ENCODE results near the gene MAP3K7CL.

MAP3K7CL gene

GRCh38 chr21:29205988-29206387 is 75.5 kb downstream of the MAP3K7CL start:
- TF ChIP-seq CTCF (IDR thresholded peaks at IDR 0.05; ENCODE audit: insufficient read depth, missing control alignments): no peak
- FAIRE-seq (no peak), DNase-seq (ENCODE audit: insufficient read length, low spot score) (no peak)

DNA sequence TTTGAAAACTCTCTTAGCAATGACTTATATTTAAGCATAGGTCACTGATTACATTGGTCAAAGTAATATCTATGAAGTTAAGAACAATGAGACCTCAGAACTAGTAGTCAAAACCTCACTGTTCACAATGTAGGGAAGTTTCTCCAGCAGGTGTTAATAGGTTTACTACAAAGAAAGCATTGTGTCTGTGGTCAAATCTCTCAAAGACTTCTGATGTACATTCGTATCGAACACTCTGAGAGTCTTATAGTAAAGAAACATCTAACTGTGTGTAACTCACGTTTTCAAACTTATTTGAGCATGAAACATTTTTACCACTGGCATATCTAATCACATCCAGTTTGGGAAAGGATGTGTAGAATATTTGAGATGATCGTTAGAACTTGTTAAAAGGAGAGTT is 76.0 kb downstream of the MAP3K7CL start:
- FAIRE-seq: no peak
- TF ChIP-seq CTCF (IDR thresholded peaks at IDR 0.05; ENCODE audit: insufficient read depth, missing control alignments): no peak
- no peak for DNase-seq (ENCODE audit: insufficient read length, low spot score)

DNA sequence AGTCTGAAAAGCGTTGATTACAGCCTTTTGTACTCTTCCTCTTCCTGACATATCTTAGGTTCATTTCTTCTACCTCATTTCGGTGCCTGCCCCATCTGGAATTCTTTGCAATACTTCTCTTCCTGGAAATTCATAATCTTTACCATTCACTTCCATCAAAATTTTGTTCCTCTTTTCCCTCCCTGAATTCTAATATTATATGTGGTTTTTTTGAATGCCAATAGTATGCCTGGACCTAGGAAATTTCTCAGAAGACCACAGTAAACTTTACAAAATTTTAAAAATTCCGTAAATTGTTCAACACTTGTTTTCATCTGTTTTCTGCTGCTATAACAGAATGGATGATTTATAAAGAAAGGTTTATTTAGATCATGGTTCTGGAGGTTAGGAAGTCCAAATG is 76.8 kb downstream of the MAP3K7CL start:
- TF ChIP-seq CTCF (IDR thresholded peaks at IDR 0.05; ENCODE audit: insufficient read depth, missing control alignments): no peak
- no peak for FAIRE-seq
- DNase-seq (ENCODE audit: insufficient read length, low spot score): no peak

DNA sequence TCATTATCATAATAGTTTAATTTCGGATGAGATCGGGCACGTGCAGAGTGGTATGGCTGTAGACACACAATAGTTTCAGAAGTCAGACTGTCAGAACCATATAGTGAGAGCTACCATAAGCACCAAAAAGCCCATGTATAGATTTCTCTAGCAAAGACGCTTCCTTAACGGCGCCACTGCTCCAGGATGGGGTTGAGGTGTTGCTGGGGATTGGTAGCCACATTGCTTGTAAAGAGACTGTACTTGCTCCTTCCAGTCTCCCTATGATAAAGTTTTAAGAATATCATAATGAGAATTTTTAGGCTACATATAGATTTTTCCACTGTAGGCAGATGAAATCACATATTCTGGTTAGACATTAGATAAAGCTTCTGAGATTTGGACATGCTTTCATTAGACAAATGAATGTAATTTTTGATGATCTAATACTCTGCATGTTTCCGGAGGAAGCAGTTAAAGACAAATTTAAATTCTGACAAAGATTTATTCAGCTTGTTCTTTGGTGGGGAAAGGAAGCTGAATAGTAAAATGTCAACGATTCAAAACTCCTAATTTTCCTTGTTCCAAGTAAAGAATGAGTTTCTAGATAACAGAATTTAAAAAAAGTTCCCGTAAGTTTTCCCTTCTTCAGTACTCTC is 77.7 kb downstream of the MAP3K7CL start:
- no peak for DNase-seq (ENCODE audit: insufficient read length, low spot score)
- TF ChIP-seq CTCF (IDR thresholded peaks at IDR 0.05; ENCODE audit: insufficient read depth, missing control alignments): no peak
- no peak for FAIRE-seq

- no peak for FAIRE-seq
- TF ChIP-seq CTCF (IDR thresholded peaks at IDR 0.05; ENCODE audit: insufficient read depth, missing control alignments): no peak
- no peak for DNase-seq (ENCODE audit: insufficient read length, low spot score)
Observed at GRCh38 chr21:29208682-29209059, 78.2 kb downstream of the MAP3K7CL start.

- FAIRE-seq (no peak), DNase-seq (ENCODE audit: insufficient read length, low spot score) (no peak)
- TF ChIP-seq CTCF (IDR thresholded peaks at IDR 0.05; ENCODE audit: insufficient read depth, missing control alignments): no peak
Observed at GRCh38 chr21:29209696-29210095, 79.3 kb downstream of the MAP3K7CL start.

DNA sequence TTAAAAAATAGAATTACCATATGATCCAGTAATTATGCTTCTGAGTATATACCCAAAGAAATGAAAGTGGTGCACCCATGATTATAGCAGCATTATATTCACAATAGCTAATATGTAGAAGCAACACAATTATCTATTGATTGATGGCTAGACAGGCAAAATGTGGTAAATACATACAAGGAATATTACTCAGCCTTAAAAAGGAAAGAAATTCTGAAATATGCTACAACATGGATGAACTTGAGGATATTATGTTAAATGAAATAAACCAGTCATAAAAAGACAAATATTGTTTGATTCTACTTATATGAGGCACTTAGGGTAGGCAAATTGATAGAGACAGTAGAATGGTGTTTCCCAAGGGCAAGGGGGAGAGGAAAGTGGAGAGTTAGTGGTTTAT is 80.8 kb downstream of the MAP3K7CL start:
- DNase-seq (ENCODE audit: insufficient read length, low spot score) (no peak), FAIRE-seq (no peak)
- TF ChIP-seq CTCF (IDR thresholded peaks at IDR 0.05; ENCODE audit: insufficient read depth, missing control alignments): no peak
